Fibroblast of skin of right quadriceps (primary cell): ENCODE data around the gene WDFY2.
"Not testable (repeated sequence)": the region's sequence is repeated elsewhere in the genome, so short reads cannot be mapped to it uniquely, and the experiment has no call there.

Experiments
- DNase-seq: peaks from one replicate; pipeline ENCODE4 v3.0.0-alpha.2; 2013

The WDFY2 gene

DNA sequence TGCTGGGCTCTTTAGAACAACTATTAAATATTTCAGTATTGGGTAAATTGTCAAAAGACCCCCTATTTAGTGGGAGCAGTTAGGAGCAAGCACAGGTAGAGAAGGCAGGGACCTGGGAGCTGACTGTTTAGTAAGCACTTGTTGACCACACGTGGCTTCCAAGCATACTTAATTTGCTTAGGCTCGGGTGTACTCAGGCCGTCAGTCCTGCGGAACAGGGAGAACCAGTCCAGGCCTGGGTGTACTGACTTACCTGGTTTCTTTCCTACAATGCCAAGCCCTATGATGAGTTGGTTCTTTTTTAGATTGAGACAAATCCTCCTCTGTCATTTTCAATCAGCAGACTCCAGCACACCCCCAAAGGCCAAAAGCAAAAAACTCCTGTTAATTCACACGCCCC, 90.0 kb downstream of the WDFY2 start:
- DNase-seq: no peak

DNA sequence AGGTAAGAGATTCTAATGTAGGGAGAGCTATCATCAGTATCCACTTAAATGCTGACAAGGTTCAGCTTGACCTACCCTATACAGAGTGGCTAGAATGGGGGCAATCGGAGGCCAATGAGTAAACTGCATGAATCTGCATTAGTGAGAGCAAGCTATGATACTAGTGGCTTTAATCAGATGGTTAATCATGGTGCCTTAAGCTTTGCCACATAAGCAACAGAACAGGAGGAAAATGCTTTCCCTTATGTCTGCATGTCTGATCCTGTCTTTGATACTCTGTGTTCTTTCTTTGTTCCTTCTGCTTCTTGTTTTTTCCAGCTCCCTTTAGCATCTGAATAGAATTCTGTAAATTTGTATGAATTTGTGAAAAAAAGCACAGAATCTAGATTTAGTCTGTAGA, 91.1 kb downstream of the WDFY2 start:
- DNase-seq: no peak

DNA sequence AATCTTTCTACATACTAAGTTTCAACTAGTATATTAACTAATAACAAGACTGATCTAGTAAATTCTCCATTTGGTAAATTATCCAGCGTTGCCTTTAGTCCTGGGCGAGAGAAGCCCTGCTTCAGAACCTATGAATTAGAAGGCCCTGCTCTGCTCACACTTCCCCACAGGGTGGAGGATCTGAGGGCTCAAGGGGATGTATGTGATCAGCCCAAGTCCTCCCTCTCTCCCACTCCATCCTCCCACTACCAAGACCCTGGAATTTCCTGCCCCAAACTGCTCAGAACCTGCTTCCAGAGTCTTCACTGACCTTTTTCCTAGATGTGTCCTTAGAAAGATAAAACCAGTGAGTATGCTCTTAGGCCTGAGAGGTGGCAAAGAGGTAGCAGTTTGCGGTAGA, 91.6 kb downstream of the WDFY2 start:
- DNase-seq: no peak

DNA sequence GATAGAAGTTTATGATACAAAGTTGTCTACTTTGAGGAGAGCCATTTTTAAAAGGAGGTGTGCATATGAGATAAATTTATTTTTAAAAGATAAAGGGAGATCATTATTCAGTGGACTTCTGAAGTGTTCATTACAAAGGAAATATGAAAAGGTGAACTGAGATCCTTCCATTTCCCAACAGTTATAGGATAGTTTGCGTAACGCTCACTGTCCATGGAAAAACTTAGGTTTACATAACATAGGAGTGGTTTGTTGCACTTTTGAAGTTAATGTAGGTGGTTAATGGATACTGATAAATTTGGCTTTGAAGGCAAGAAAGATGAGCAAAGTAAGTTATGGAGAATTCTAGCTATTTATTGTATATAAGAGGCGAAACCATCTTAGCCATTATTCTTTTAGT, 92.5 kb downstream of the WDFY2 start:
- no peak for DNase-seq

DNA sequence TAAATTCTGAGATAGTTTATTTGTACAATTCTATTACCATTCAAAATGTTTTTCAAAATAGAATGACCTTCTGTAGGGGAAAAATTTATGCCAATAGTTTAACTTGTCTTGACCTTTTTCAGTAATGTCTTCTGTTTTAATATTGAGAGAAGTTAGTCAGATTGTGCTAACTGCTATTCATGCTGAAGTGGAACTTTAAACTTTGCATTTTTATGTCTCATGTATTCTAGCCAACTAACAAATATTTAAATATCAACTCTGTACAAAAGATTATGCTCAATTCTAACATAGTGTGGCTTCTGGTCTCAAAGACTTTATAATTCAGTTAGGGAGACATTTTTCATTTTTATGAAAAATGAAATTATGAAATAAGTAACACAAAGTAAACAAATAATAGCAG, 94.2 kb downstream of the WDFY2 start:
- no peak for DNase-seq

DNA sequence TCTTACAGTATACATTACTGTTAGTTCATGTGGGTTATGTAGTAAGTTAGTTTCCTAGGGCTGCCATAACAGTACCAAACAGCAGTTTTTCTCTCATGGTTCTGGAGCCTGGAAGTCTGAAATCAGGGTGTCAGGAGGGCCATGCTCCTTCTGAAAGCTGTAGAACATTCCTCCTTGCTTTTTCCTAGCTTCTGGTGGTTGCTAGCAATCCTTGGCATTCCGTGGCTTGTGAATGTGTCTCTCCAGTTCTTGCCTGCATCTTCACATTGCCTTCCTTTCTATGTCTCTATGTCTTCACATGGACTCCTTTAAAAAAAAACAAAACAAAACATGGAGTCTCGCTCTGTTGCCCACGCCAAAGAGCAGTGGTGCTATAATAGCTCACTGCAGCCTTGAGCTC, 95.4 kb downstream of the WDFY2 start:
- DNase-seq: peak; percentile 38

DNA sequence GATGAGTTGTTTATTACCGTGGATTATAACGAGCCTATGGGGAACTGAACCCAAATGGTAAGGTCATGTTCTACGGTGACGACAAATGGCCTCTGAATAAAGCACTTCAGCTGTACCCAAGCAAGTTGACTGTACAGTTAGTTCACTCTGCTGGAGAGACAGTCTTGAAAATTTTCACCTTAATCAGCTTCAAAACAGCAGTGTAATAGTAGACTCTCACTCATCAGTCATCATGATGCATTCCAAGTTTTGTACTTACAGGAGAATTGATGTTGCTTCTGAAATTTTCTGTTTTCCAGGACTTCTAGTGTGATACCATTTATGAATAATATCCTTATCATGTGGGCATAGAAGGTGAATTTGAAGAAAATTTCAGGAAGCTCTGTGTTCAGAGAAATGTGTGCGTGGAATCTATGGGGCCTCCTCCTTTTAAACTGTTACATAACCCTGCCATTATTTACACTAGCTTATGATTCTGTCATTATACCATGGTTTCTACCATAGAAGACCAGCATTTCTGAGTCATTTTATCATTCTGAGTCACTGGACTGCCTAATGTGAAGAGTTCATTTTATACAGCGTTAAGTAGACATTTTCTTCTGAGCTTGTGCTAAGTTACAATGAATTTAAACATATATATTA, 96.9 kb downstream of the WDFY2 start:
- DNase-seq: peak; percentile 87

DNA sequence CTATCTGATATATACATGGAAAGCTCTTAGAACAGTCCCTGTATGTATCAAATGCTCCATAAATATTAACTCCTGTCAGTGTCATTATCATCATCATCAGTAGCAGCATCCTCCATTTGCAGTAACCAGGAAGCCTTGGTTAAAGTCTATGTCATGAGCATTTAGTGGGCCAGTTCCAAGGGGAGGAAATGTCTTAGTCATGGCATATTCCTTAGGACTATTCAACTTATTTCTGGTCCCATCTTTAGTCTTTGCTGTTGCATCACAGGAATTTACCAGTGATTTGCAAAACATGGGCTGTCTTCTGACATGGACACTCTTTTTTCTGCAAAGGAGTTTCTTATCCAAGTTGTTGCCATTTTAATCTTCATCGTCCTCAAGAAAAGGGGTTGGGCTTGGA, 98.4 kb downstream of the WDFY2 start:
- peak; percentile 45 for DNase-seq

DNA sequence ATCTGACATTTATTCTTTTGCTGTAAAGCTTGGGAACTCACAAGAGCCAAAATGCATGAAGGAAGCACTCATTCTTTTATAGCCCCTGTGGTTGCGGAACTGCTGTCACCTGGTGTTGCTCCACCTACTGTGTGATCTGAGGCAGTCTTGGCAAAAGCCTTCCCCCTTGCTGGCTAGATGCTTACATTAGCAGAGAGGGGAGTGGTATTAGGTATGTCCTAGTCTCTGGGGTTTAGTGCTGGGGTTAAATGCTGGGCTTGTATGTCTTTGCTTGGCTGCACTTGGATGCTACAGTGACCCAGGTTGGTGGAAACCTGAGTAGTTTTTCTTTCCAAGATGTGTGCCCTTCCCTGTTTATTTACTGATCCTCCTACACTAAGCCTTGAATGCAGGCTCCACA, 99.3 kb downstream of the WDFY2 start:
- DNase-seq: no peak

DNA sequence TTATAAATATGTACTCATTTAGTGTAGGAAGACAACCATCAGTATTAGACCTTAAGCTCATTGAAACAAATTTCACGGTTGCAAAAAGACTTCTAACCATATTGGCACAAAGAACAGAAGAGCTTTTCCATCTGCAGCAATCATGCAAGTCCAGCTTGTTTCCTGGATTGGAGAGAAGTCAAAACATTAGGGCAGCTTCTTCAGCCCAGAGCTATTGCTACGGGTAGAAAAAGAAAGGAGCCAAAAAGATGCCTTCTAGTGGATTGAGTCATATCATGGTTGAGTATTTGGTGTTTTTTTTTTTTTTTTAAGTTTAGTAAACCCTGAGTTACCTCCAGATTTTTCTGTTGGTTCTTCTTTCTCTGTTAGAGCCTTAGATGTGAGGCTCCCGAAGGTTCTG, 99.8 kb downstream of the WDFY2 start:
- no peak for DNase-seq

DNA sequence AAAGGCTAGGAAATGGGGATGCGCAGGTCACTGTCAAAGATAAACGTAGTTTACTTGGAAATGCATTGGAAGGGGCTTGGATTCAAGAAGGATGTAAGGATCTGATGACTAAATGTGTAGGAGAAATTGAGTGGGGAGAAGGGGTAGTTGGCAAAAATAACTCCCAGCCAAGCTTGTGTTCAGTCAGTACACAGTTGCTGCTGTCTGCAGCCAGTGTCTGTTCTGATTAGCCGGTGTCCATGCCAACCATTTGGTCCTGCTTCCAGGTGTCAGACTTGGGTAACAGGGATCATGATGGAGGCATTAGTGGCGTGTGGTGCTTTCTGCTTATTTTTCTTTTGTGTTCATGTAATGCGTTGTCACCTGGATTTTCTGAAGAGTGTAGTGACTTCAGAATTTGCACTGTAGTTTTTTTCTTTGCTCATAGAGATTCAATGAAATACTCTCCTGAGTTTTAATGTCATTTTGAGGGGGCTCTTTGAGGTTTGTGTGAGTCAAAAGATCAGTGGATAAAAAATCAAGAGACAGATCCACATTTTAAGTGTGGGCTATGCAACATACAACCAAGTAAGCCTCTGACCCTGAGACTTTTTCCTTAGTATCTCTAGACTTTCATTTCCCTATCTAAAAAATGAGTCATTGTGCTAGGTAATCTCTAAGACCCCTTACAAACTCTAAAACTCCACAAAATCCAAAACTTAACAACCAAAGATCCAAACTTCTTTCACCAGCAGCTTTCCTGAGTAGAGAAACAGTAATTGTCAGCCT, 103.9 kb downstream of the WDFY2 start:
- DNase-seq: no peak

DNA sequence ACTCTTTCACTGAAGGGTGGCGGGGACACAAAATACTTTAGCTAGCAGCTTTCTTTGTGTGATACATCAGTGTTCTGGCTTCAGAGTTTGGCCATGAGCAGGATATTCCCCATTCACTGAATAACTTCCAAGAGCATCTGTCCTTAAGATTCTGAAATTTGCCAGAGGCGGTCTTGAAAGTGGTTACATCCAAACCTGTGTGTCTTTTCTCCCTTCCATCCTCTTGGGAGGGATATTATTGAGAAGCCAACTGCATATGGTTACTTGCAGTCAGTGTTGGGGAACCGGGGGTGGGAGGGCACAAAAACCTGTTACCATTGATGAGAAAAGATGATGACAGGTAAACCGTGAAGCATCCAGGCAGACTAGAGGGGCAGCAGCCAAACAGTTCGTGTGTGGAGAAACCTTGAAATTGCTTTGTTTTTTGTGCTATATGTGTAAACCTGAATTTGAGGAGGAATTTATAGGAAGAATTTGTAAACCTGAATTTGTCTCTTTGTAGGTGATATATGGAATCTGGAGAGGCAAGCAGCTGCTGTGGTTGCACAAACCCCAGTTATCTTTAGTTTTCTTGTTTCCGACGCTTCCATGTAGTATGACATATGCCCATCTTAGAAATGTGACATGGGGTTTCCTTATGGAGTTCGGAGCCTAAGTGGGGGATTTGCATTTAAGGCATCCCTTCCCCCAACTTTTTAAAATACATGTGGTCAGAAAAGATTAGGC, 104.8 kb downstream of the WDFY2 start:
- no peak for DNase-seq

DNA sequence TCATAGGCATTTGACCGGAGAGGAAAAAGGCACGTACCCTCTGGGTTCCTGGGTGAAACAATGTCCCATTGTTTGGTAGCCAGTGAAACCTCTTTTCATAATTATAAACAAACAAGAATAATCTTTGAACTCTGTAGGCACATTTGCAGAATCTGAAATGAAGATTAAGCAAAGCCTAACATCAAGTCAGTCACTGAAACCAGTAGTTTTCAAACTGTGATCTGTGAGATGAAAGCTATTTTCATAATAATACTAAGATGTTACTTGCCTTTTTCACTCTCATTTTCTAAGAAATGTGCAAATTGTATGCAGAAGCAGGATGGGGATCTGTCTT, 105.4 kb downstream of the WDFY2 start:
- DNase-seq: no peak

DNA sequence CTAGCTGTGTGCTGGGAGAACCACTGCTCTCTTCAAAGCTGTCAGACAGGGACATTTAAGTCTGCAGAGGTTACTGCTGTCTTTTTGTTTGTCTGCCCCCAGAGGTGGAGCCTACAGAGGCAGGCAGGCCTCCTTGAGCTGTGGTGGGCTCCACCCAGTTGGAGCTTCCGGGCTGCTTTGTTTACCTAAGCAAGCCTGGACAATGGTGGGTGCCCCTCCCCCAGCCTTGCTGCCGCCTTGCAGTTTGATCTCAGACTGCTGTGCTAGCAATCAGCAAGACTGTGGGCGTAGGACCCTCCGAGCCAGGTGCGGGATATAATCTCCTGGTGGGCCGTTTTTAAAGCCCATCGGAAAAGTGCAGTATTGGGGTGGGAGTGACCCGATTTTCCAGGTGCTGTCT, 111.4 kb downstream of the WDFY2 start:
- not testable (repeated sequence) for DNase-seq

DNA sequence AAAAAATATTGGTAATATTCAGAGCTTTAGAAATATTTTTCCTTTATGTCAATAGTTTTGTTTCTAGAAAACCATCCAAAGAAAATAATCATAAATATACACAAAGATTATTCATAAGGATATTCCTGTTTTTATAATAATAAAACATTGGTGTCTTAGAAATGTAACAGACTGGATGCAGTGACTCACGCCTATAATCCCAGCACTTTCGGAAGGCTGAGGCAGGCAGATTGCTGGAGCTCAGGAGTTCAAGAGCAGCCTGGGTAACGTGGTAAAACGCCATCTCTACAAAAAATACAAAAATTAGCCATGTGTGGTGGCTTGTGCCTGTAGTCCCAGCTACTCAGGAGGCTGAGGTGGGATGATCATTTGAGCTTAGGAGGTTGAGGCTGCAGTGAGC, 112.9 kb downstream of the WDFY2 start:
- DNase-seq: peak; percentile 13

DNA sequence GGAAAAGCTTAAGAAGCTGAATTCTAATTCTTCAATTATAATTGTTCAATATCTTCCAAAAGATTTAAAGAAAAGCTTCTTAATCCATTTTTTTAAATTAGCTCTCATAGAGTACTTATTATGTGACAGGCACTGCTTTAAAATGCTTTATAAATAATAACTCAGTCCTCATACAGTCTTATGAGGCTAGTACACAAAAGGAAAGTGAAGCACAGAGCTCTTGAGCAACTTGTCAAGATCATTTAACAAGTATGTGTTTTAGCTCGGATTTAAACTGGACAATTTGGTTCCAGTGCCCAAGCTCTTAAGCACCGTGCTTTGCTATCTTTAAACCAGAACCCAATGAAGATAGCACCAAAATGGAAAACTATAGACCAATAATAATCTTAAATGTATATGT, 113.6 kb downstream of the WDFY2 start:
- no peak for DNase-seq

DNA sequence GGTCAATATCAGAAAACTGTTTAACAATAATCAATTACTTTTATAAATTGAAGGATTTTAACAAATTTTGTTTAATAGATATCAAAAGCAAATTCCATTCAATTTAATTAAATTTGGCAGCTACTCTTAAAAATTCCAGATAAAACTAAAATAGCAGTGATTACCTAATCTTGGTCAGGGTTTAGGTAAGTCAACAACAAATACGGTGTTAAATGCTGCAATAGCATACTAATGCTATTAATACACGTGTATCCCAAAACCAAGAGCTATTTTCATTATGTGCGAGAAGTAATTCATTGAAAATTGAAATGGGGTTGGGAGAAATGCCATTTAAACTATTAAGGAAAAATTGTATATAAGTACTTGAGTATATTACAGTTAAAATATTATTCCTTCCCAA, 114.1 kb downstream of the WDFY2 start:
- no peak for DNase-seq

DNA sequence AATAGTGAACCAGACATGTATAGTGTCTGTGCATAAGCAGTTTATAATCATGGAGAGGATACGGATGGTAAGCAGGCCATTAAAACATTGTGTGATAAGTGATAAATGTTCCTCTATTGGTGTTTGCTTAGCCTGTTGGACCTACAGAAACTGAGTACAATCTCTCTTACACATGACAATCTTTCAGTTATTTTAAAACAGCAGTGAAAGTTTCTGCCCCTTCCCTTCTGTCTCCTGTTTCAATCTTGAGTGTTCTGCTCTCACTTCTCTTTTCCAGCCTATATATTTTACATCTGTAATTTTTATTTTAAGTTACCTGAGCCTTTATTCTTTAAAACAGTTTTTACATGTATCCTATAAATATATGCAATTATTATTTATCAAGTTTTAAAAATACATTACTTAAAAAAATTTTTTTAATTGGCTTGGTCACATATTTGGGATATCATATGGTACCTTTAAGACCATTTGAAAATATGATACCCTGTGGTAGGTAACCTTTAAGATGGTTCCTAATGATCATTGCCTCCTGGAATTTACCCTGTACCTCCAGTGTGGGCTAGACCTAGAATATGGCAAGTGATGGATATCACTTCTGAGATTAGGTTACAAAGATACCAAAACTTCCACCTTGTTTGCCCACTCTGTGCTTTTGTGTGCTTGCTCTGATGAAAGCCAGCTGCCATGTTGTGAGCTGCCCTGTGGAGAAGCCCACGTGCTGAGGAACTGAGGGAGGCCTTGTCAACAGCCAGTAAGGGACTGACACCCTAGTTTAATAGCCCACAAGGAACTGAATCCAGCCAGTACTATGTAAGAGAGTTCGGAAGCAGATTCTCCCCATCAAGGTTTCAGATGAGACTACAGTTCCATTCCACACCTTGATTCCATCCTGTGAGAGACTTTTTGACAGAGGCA, 120.4 kb downstream of the WDFY2 start:
- DNase-seq: no peak

DNA sequence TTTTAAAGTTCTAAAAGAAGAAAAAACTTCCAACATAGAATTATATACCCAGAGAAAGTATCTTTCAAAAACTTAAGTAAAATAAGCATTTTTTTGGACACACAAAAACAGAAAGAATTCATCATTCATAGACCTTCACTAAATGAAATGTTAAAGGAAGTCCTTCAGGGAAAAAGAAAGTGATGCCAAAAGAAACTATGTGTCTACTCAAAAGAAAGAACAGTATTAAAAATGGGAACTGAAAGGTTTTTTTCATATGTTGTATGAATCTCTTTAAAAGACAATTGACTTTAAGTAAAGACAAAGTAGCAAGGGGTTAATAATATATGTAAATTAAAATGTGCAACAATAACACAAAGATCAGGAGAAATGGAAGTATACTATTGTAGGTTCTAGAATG, 123.2 kb downstream of the WDFY2 start:
- no peak for DNase-seq

DNA sequence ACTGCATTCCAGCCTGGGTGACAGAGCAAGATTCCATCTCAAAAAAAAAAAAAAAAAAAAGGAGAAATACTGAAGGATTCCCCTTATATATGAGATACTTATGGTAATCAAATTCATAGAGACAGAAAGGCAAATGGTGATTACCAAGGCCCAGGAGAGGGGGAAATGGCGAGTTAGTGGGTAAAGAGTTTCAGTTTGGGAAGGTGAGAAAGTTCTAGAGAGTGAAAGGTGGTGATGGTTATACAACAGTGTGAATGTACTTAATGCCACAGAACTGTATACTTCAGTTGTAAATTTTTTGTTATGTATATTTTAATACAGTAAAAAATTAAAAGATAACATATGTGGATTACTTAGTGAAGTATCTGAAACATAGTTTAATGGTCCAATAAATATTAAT, 129.5 kb downstream of the WDFY2 start:
- no peak for DNase-seq

DNA sequence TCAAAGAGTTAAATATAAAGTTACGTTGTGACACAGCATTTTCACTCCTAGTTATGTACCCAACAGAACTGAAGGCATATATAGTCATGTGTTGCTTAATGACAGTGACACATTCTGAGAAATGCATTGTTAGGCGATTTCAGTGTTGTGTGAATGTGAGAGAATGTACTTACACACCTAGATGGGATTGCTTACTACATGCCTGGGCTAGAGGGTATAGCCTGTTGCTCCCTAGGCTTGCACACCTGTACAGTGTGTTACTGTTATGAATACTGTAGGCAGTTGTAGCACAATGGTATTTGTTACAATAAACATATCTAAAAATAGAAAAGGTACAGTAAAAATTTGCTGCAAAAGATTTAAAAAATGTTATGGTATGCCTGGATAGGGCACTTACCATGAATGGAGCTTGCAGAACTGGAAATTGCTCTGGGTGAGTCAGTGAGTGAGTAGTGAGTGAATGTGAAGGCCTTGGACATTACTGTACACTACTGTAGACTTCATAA, 130.5 kb downstream of the WDFY2 start:
- peak; percentile 80 for DNase-seq

DNA sequence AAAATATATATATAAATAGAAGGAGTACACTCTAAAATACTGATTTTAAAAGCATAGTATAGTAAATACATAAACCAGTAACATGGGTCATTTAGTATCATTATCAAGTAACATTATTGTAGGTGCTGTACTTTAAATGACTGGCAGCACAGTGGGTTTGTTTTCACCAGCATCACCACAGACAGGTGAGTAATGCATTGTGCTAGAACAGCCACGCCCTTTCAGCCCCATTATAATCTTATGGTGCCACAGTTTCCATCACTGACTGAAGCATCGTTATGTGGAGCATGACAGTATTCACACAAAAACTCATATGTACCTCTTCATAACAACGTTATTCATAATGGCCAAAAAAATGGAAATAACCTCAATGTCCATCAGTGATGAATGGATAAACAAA, 131.4 kb downstream of the WDFY2 start:
- no peak for DNase-seq

DNA sequence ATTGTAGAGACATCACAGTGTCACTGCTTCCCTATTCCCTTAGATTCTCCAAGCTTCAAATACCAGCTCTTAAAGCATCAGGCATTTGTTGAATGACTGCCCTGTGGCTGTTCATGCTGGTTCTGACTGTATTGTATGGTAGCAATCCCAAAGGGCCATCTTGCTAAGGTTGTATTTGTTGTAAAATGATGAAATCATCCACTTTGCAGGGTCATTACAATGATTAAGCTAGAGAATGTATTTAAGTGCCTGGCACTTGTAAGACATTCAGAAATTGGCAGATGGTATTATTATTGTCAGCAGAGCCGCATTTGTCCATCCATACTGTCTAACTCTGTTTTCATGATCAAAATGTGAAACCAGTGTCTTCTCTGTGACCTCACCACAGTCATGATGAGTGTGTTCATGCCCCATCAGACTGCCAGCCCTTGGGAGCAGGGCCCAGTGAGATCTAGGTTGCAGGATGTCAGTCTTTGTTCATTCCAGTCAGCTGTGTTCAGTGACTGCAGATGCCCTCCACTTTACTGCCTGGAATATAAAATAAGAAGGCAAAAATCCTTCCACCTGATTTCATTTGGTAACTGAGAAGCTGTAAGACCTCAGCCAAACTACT, 133.6 kb downstream of the WDFY2 start:
- DNase-seq: no peak
